K562 (cell line): ENCODE measurements around the gene LHPP. TPM values are rescaled to one million over a fixed set of nuclear protein-coding genes. Genes with fewer than 3 reads are reported as not detected.

Experiments
- ATAC-seq: fragments of 200-7000 bp; cut with Tn5 transposase; 3 replicates; pipeline ENCODE4 v1.9.1; 2020; ENCODE audit warnings: moderate library complexity
- BruUV-seq: library from RNA; stranded (reverse); fragments of 400-500 nt; replicated peaks from 2 replicates; lab custom pipeline; 2021; lab: Mats Ljungman, UMichigan
- CTCF ChIA-PET: fragments of 300-600 bp; formaldehyde crosslinking; extraction: SDS; loops from one replicate; lab custom pipeline; 2021; ENCODE audit warnings: low intra/inter-chr PET ratio; lab: Yijun Ruan, JAX
- POLR2A ChIA-PET: fragments of 300-600, 350-650 bp; sonication (Branson Sonifier 250); formaldehyde crosslinking; extraction: SDS; loops from one replicate; lab custom pipeline; 2021; ENCODE audit warnings: antibody characterized with exemption, inconsistent platforms; lab: Yijun Ruan, JAX
- DNase-seq, 4 experiments: peaks; one replicate each; pipeline versions ENCODE4 v3.0.0 to v3.0.0-alpha.2; 2011 to 2018; ENCODE audit warnings: low spot score in 3 of 4, mixed read lengths in 3 of 4; ENCODE audit errors: extremely low read depth in 1 of 4
- FAIRE-seq: peaks from 2 replicates; lab custom pipeline; 2011; peaks lifted over from hg19 to GRCh38; lab: Jason Lieb, UNC
- H2AFZ ChIP-seq: 2 replicates; pipeline ENCODE4 v1.6.0; 2011; ENCODE audit warnings: low read depth, low read length, control low read depth, inconsistent platforms
- H3K27ac ChIP-seq: fragments of 200-600 bp; 3 replicates; pipeline ENCODE4 v1.8.0; 2011; ENCODE audit warnings: low read depth, mild to moderate bottlenecking, control low read depth, inconsistent platforms, low read length, moderate library complexity, mixed read lengths; ENCODE audit errors: extremely low read depth
- H3K27me3 ChIP-seq, 2 experiments: fragments of 300-600 bp in 1 of 2; 2 replicates in 1 of 2; 3 replicates in 1 of 2; pipeline versions ENCODE4 v1.6.0 to v1.8.0; 2011; ENCODE audit warnings: inconsistent platforms in 2 of 2, low read length in 2 of 2, mild to moderate bottlenecking in 1 of 2, mixed read lengths in 1 of 2, moderate library complexity in 1 of 2; ENCODE audit not compliant: control insufficient read depth in 2 of 2, insufficient read depth in 2 of 2
- H3K36me3 ChIP-seq: fragments of 300-600 bp; 3 replicates; pipeline ENCODE4 v1.8.0; 2011; ENCODE audit warnings: mild to moderate bottlenecking, low read length, inconsistent platforms; ENCODE audit not compliant: control insufficient read depth, insufficient read depth
- H3K4me1 ChIP-seq, 2 experiments: fragments of 200-600 bp in 1 of 2; replicated peaks in 1 of 2; 2 replicates in 1 of 2; 3 replicates in 1 of 2; pipeline versions ENCODE4 v1.5.1 to v1.8.0; 2011; ENCODE audit warnings: inconsistent platforms in 2 of 2, low read length in 2 of 2, mild to moderate bottlenecking in 1 of 2, mixed read lengths in 1 of 2, moderate library complexity in 1 of 2; ENCODE audit not compliant: control insufficient read depth in 2 of 2, insufficient read depth in 2 of 2
- H3K4me2 ChIP-seq: 2 replicates; pipeline ENCODE4 v1.6.1; 2011; ENCODE audit warnings: low read length, control low read depth, inconsistent platforms, mixed read lengths; ENCODE audit not compliant: insufficient read depth
- H3K4me3 ChIP-seq: fragments of 200-600 bp; sonication (generic), shearing (Covaris generic); 2 replicates; pipeline ENCODE4 v1.5.1; 2016; ENCODE audit warnings: control low read depth, inconsistent platforms
- H3K79me2 ChIP-seq: fragments of 200-600 bp; 3 replicates; pipeline ENCODE4 v1.8.0; 2011; ENCODE audit warnings: low read length, inconsistent platforms; ENCODE audit not compliant: control insufficient read depth, insufficient read depth
- H3K9ac ChIP-seq, 2 experiments: 2 replicates each; pipeline versions ENCODE4 v1.6.0 to v1.6.1; 2011; ENCODE audit warnings: low read depth in 2 of 2, low read length in 2 of 2, control low read depth in 1 of 2, inconsistent platforms in 1 of 2, mild to moderate bottlenecking in 1 of 2, mixed read lengths in 1 of 2; ENCODE audit not compliant: insufficient read depth in 1 of 2
- H3K9me1 ChIP-seq: one replicate; pipeline ENCODE4 v1.6.0; 2011; ENCODE audit warnings: inconsistent platforms, mild to moderate bottlenecking, low read length, moderate library complexity; ENCODE audit not compliant: control insufficient read depth, insufficient read depth
- H3K9me3 ChIP-seq: replicated peaks from 2 replicates; pipeline ENCODE4 v1.5.1; 2011; ENCODE audit warnings: low read depth, low read length, inconsistent platforms; ENCODE audit not compliant: control insufficient read depth, insufficient read depth
- H4K20me1 ChIP-seq: replicated peaks from 2 replicates; pipeline ENCODE4 v1.6.1; 2011; ENCODE audit warnings: low read length, inconsistent platforms, mixed read lengths; ENCODE audit not compliant: control insufficient read depth, insufficient read depth
- CREB5 ChIP-seq: fragments of 250-450 bp; sonication (Bioruptor Pico); IDR thresholded peaks from 2 replicates; pipeline ENCODE4 v1.5.0; 2020; ENCODE audit warnings: mild to moderate bottlenecking
- POLR2G ChIP-seq: fragments of 200-400 bp; formaldehyde crosslinking; IDR thresholded peaks from 2 replicates; pipeline ENCODE4 v1.6.1; 2017; ENCODE audit warnings: low read depth, mild to moderate bottlenecking, antibody characterized with exemption, low read length, moderate library complexity
- RAD51 ChIP-seq: fragments of 450-650 bp; IDR thresholded peaks from 2 replicates; pipeline ENCODE4 v1.7.1; 2016; ENCODE audit warnings: low read depth, mild to moderate bottlenecking, borderline replicate concordance
- RBM15 ChIP-seq: fragments of 200-400 bp; formaldehyde crosslinking; IDR thresholded peaks from 2 replicates; pipeline ENCODE4 v1.6.1; 2018; ENCODE audit warnings: mild to moderate bottlenecking, low read length, moderate library complexity; ENCODE audit not compliant: insufficient read depth
- WGBS: fragments of 100-300 bp; shearing (Covaris generic); methylation state at CpG from one replicate; pipeline ENCODE4 v1.1.6; 2016; ENCODE audit warnings: low coverage, mixed read lengths; ENCODE audit not compliant: insufficient coverage; ENCODE audit errors: missing lambda C conversion rate; 5-methylcytosine and 5-hydroxymethylcytosine counted together
- in situ Hi-C: fragments of 300-500 bp; cut with MboI; formaldehyde crosslinking; loops from 4 replicates; pipeline ENCODE4 v1.15.0; 2018; ENCODE audit warnings: inconsistent platforms, mixed read lengths
- intact Hi-C: fragments of 100-400 bp; cut with micrococcal nuclease; formaldehyde crosslinking; loops from 2 replicates; pipeline ENCODE4 v1.14.2; 2022
- polyA plus RNA-seq, 8 experiments: library from polyadenylated mRNA; depleted of rRNA in 4 of 8; stranded (reverse) in 5 of 8; unstranded in 3 of 8; fragments of >200 nt; fragmentation: Nextera tagmentation in 2 of 8; fragmentation: Illumina TruSeq in 1 of 8; extraction: Ambion mirVana in 2 of 8; extraction: Trizol in 1 of 8; gene quantifications; 2 replicates each; pipeline versions ENCODE4 v1.2.1 to v1.2.3, GENCODE V29; 2011 to 2014; ENCODE audit warnings: inconsistent platforms in 1 of 8, missing spikeins in 1 of 8
- total RNA-seq, 7 experiments: library from RNA; depleted of rRNA in 6 of 7; stranded (reverse); fragments of >200 nt in 6 of 7; fragmentation: Illumina TruSeq in 2 of 7; extraction: Trizol in 2 of 7; gene quantifications; 2 replicates each; pipeline versions ENCODE4 v1.2.1 to v1.2.3, GENCODE V29; 2011 to 2021; ENCODE audit warnings: low replicate concordance in 1 of 7
- TF ChIP-seq, protein P1 (sequence below): sonication (generic); formaldehyde crosslinking; IDR thresholded peaks from 2 replicates; pipeline ENCODE4 v1.5.0; 2020; ENCODE audit warnings: missing genetic modification reagents
- TF ChIP-seq, protein P2 (sequence below): sonication (generic); formaldehyde crosslinking; IDR thresholded peaks from 2 replicates; pipeline ENCODE4 v1.9.0; 2022; ENCODE audit warnings: mild to moderate bottlenecking, missing genetic modification reagents

LHPP gene
- total and polyA plus RNA-seq, 9 of the 15 experiments (the other 6 are each of a cell fraction or from before 2014, with no cell fraction given): 0.34 to 7.4 (median 3.0) TPM

- Histone ChIP-seq H3K27me3 (no peaks in the 10 kb centered on the region), H3K9me1 (peaks cover 3% of the 10 kb centered on the region), H3K9me3 (no peaks in the 10 kb centered on the region), H3K27ac (no peak overlapping the region), H4K20me1 (no peaks in the 10 kb centered on the region), H3K4me3 (no peak overlapping the region), H3K4me2 (no peak overlapping the region), H3K79me2 (no peaks in the 10 kb centered on the region), H3K36me3 (no peaks in the 10 kb centered on the region), H2AFZ (no peak overlapping the region), H3K4me1 (peaks cover 0 to 48% of the 10 kb centered on the region in 2 experiments; a peak in 2 of 5 replicates), H3K9ac (no peak overlapping the region)
- intact Hi-C loops: no loop called here
- POLR2A ChIA-PET: no interaction called here
- no peak for ATAC-seq
- WGBS: 68% methylated on average over 14 of the region's 18 CpGs
- CTCF ChIA-PET: no interaction called here
- FAIRE-seq: no peak
- no peak for TF ChIP-seq CREB5
- 0 out of 2 replicates have a peak, but pooled peaks have one; percentile 35 for TF ChIP-seq POLR2G
- BruUV-seq: no TSS peak
- no peak for DNase-seq
- in situ Hi-C loops: no loop called here
Observed at GRCh38 chr10:124607693-124608092, 146.1 kb downstream of the LHPP start.

DNA sequence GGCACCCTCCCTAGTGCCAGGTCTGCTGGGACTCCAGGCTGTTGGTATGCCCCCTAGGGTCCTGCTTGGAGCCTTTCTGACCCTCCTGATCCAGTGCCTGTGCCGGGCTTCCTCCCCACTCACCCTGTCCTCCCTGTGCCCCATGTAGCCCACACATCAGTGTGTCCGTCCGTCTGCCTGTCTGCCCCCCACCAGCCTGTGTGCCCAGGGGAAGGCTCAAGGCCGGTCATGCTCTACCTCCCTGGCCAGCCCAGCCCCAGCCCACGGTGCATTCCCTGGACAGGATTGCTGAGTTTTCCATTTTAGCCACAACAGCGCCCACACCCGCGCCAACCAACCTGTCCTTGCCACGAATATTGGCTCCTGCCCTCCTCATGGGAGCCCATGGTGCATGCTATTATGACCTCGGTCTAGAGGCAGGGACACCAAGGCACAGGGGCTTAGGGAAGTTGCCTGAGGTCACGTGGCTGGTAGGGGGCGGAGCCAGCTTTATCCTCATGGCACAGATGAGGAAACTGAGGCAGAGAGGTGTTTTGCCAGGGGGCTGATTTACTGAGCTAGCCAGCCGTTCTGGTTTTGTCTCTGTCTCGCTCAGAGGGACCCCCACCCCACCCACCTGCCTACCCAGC is 146.6 kb downstream of the LHPP start:
- no peaks in the 10 kb centered on the region for H3K9me3 ChIP-seq
- no peak overlapping the region for H3K4me3 ChIP-seq
- ChIA-PET CTCF (no interaction called here), POLR2A (interaction anchor here (0.6 kb wide), 1 partner anchor 19 kb away, joined by 3 read pairs; no protein-coding TSS in a partner anchor)
- no peaks in the 10 kb centered on the region for H3K36me3 ChIP-seq
- H2AFZ ChIP-seq: no peak overlapping the region
- no TSS peak for BruUV-seq
- FAIRE-seq: no peak
- no peak overlapping the region for H3K4me2 ChIP-seq
- TF ChIP-seq, protein P1, sequence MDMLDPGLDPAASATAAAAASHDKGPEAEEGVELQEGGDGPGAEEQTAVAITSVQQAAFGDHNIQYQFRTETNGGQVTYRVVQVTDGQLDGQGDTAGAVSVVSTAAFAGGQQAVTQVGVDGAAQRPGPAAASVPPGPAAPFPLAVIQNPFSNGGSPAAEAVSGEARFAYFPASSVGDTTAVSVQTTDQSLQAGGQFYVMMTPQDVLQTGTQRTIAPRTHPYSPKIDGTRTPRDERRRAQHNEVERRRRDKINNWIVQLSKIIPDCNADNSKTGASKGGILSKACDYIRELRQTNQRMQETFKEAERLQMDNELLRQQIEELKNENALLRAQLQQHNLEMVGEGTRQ (CRISPR knock-in tag): peak; percentile 59
- peak; percentile 23; the same call in 1 of the 2 replicates for TF ChIP-seq RAD51
- TF ChIP-seq, protein P2, sequence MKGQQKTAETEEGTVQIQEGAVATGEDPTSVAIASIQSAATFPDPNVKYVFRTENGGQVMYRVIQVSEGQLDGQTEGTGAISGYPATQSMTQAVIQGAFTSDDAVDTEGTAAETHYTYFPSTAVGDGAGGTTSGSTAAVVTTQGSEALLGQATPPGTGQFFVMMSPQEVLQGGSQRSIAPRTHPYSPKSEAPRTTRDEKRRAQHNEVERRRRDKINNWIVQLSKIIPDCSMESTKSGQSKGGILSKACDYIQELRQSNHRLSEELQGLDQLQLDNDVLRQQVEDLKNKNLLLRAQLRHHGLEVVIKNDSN (CRISPR knock-in tag): peak; percentile 15; the same call in 1 of the 2 replicates
- TF ChIP-seq RBM15: no peak
- 0 out of 2 replicates have a peak, but pooled peaks have one; percentile 9 for TF ChIP-seq POLR2G
- H4K20me1 ChIP-seq: no peaks in the 10 kb centered on the region
- H3K9me1 ChIP-seq: peaks cover 3% of the 10 kb centered on the region
- ATAC-seq: no peak
- no peak overlapping the region for H3K9ac ChIP-seq
- no peak for DNase-seq
- no peaks in the 10 kb centered on the region for H3K27me3 ChIP-seq
- WGBS: 54% methylated on average over 10 of the region's 14 CpGs
- peaks cover 0 to 53% of the 10 kb centered on the region in 2 experiments; a peak in 3 of 5 replicates for H3K4me1 ChIP-seq
- in situ Hi-C loops (no loop called here), intact Hi-C loops (no loop called here)
- no peaks in the 10 kb centered on the region for H3K79me2 ChIP-seq
- no peak overlapping the region for H3K27ac ChIP-seq
